OCI-LY7 (cell line): Measurements from ENCODE around the gene PLD1. TPM values are rescaled to one million over a fixed set of nuclear protein-coding genes. Genes with fewer than 3 reads are reported as not detected.

Experiments used
- BruUV-seq: library from RNA; stranded (reverse); fragments of 400-500 nt; replicated peaks from 2 replicates; lab custom pipeline; 2021; lab: Mats Ljungman, UMichigan
- CTCF ChIA-PET: fragments of 300-600 bp; sonication (Branson Sonifier 250); formaldehyde crosslinking; loops from one replicate; lab custom pipeline; 2022; ENCODE audit warnings: antibody characterized with exemption; ENCODE audit not compliant: unreplicated experiment; lab: Charles Lee
- POLR2A ChIA-PET: fragments of 300-600 bp; sonication (Branson Sonifier 250); formaldehyde crosslinking; loops from one replicate; lab custom pipeline; 2022; ENCODE audit warnings: antibody characterized with exemption; lab: Charles Lee
- DNase-seq: peaks from one replicate; pipeline ENCODE4 v3.0.0-alpha.2; 2015; ENCODE audit warnings: low spot score
- H2AFZ ChIP-seq: fragments of 200-600 bp; sonication (generic), shearing (Covaris generic); 2 replicates; pipeline ENCODE4 v1.6.1; 2014; ENCODE audit warnings: mild to moderate bottlenecking, antibody characterized with exemption, low read length, moderate library complexity
- H3K27ac ChIP-seq: fragments of 200-600 bp; sonication (generic); 2 replicates; pipeline ENCODE4 v1.5.1; 2014; ENCODE audit warnings: mixed run types, low read depth, mild to moderate bottlenecking, moderate library complexity, low read length, inconsistent platforms; ENCODE audit not compliant: poor library complexity, severe bottlenecking
- H3K36me3 ChIP-seq: fragments of 200-600 bp; sonication (generic); 2 replicates; pipeline ENCODE4 v1.6.1; 2014; ENCODE audit warnings: mild to moderate bottlenecking, antibody characterized with exemption, low read length, moderate library complexity, mixed read lengths; ENCODE audit not compliant: insufficient read depth
- H3K4me1 ChIP-seq: fragments of 200-600 bp; sonication (generic); 2 replicates; pipeline ENCODE4 v1.5.1; 2014; ENCODE audit warnings: mild to moderate bottlenecking, low read length; ENCODE audit not compliant: insufficient read depth, poor library complexity, severe bottlenecking
- H3K4me2 ChIP-seq: fragments of 200-600 bp; sonication (generic); 2 replicates; pipeline ENCODE4 v1.6.1; 2014; ENCODE audit warnings: mild to moderate bottlenecking, low read length
- H3K4me3 ChIP-seq: fragments of 200-600 bp; sonication (generic); 2 replicates; pipeline ENCODE4 v1.5.1; 2014; ENCODE audit warnings: mild to moderate bottlenecking, low read depth, low read length; ENCODE audit not compliant: poor library complexity, severe bottlenecking
- H3K79me2 ChIP-seq: fragments of 200-600 bp; sonication (generic); 2 replicates; pipeline ENCODE4 v1.6.1; 2016; ENCODE audit warnings: low read depth, mild to moderate bottlenecking, low read length, moderate library complexity, mixed read lengths; ENCODE audit not compliant: insufficient read depth
- H3K9me2 ChIP-seq: fragments of 200-600 bp; sonication (generic); 2 replicates; pipeline ENCODE4 v1.6.1; 2016; ENCODE audit warnings: mild to moderate bottlenecking, low read length, mixed read lengths; ENCODE audit not compliant: insufficient read depth
- H3K9me3 ChIP-seq: fragments of 200-600 bp; sonication (generic); 2 replicates; pipeline ENCODE4 v1.6.1; 2014; ENCODE audit warnings: mild to moderate bottlenecking, mixed run types, low read length, mixed read lengths
- H4K20me1 ChIP-seq: fragments of 200-600 bp; sonication (generic); 2 replicates; pipeline ENCODE4 v1.6.1; 2014; ENCODE audit warnings: mild to moderate bottlenecking, antibody characterized with exemption, low read length, moderate library complexity, mixed read lengths; ENCODE audit not compliant: insufficient read depth
- EZH2phosphoT487 ChIP-seq: fragments of 200-600 bp; sonication (generic); IDR thresholded peaks from 2 replicates; pipeline ENCODE4 v1.6.1; 2018; ENCODE audit warnings: low read depth, borderline replicate concordance, mild to moderate bottlenecking, mixed run types, antibody characterized with exemption, low read length, moderate library complexity, mixed read lengths
- intact Hi-C: fragments of 100-400 bp; cut with micrococcal nuclease; formaldehyde crosslinking; loops from one replicate; pipeline ENCODE4 v1.10.0; 2022; ENCODE audit not compliant: unreplicated experiment
- total RNA-seq, 2 experiments: library from RNA; depleted of rRNA in 1 of 2; stranded (reverse); fragments of >200 nt in 1 of 2; shearing (Covaris generic) in 1 of 2; gene quantifications; 2 replicates each; pipeline ENCODE4 v1.2.3, GENCODE V29; 2014 to 2022
- TF ChIP-seq, protein P1 (sequence below): fragments of 200-600 bp; sonication (generic); conservative IDR thresholded peaks from 2 replicates; pipeline ENCODE4 v1.5.1; 2014; ENCODE audit warnings: mild to moderate bottlenecking, antibody characterized with exemption, low read length, moderate library complexity, mixed read lengths

PLD1 gene
- total RNA-seq, 2 experiments from 2014 or later = not detected

DNA sequence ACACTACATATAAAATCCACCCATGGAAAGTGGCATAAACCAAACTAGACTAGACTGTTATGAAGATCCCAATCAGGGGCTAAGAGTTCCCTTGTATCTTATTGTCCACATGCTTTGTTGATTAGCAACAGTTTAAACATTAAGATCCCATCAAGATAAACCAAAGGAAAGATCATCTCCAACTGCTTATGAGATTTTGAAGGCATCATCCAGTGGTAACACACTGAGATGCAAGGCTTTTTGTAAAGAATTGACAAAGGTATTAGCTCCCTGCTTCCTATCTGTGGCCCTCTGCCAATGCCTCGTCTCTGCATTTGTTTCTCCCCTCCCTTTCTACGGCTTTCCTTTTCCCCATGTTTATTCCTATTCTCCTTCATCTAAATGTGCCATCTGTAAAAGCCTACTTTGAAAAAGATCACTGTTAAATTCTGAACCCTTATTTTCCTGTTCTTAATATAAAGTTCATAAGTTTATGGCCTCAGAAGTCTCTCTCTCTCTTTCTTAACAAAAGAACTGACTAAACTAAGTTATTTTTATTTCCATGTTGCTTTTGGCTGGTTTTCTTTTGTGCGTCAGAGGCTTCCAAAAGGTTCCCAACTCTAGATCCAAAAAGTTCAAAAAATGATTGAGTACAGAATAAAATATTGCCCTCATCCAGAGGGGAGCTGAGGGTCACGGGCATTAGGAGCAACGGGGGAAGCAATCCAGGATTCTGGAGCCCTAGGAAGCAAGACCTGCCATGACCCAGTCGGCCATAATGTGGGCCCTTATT, 5.5 kb downstream of the PLD1 start:
- DNase-seq = no peak
- intact Hi-C loops = no loop called here
- ChIA-PET CTCF (no interaction called here), POLR2A (interaction anchor here (0.8 kb wide), 1 partner anchor 24 kb away, joined by 3 read pairs; no protein-coding TSS in a partner anchor)
- Histone ChIP-seq H3K4me1 (no peaks in the 10 kb centered on the region), H4K20me1 (no peaks in the 10 kb centered on the region), H3K9me2 (no peaks in the 10 kb centered on the region), H3K9me3 (no peaks in the 10 kb centered on the region), H3K4me3 (no peak overlapping the region), H3K27ac (no peak overlapping the region), H3K79me2 (no peaks in the 10 kb centered on the region), H3K4me2 (no peak overlapping the region), H3K36me3 (no peaks in the 10 kb centered on the region), H2AFZ (no peak overlapping the region)
- TF ChIP-seq, protein P1, sequence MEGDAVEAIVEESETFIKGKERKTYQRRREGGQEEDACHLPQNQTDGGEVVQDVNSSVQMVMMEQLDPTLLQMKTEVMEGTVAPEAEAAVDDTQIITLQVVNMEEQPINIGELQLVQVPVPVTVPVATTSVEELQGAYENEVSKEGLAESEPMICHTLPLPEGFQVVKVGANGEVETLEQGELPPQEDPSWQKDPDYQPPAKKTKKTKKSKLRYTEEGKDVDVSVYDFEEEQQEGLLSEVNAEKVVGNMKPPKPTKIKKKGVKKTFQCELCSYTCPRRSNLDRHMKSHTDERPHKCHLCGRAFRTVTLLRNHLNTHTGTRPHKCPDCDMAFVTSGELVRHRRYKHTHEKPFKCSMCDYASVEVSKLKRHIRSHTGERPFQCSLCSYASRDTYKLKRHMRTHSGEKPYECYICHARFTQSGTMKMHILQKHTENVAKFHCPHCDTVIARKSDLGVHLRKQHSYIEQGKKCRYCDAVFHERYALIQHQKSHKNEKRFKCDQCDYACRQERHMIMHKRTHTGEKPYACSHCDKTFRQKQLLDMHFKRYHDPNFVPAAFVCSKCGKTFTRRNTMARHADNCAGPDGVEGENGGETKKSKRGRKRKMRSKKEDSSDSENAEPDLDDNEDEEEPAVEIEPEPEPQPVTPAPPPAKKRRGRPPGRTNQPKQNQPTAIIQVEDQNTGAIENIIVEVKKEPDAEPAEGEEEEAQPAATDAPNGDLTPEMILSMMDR = no peak
- no peak for TF ChIP-seq EZH2phosphoT487
- no TSS peak for BruUV-seq

DNA sequence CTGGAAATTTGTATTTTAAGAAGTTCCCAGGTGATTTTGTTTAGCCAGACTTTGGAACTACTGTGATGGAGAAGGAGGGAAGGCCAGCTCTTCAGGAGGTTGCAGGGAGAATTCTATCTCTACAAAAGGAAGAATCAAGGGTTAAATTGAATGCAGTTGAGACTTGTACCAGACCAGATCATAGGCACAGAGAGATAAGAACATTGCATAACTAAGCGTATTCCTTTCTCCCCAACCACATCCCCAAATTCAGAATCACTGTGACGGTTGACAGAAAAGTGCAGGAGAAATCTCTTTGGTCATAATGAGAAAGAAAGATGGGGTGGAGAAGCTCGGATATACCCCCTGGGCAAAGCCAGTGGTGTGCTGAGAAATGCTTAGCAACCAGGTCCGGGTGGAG, 7.2 kb downstream of the PLD1 start:
- H3K9me2 ChIP-seq = no peaks in the 10 kb centered on the region
- TF ChIP-seq EZH2phosphoT487 = no peak
- TF ChIP-seq, protein P1 = no peak
- intact Hi-C loops = no loop called here
- H2AFZ ChIP-seq = no peak overlapping the region
- no peaks in the 10 kb centered on the region for H3K36me3 ChIP-seq
- H3K79me2 ChIP-seq = no peaks in the 10 kb centered on the region
- ChIA-PET POLR2A (no interaction called here), CTCF (no interaction called here)
- H3K4me1 ChIP-seq = no peaks in the 10 kb centered on the region
- DNase-seq = no peak
- H3K4me2 ChIP-seq = no peak overlapping the region
- no peaks in the 10 kb centered on the region for H4K20me1 ChIP-seq
- H3K9me3 ChIP-seq = no peaks in the 10 kb centered on the region
- H3K4me3 ChIP-seq = no peak overlapping the region
- H3K27ac ChIP-seq = no peak overlapping the region
- BruUV-seq = no TSS peak

DNA sequence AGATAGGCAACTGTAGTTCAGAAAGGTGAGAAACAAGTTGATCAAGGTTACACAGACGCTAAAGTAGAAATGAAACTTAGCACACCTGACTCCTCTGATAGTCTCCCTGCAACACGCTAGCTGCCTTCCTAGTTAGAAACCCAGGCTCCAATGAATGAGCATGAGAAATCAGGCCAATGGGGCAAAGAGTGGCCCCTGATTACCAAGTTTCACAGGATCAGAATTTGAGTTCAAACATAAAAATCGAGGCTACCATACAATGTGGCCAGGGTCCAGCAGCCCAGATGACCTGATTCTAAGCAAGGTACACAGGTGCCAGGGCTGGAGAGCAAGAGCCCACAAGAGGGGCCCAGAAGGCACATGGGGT, 7.7 kb downstream of the PLD1 start:
- ChIA-PET CTCF (no interaction called here), POLR2A (no interaction called here)
- H4K20me1 ChIP-seq = no peaks in the 10 kb centered on the region
- no TSS peak for BruUV-seq
- intact Hi-C loops = no loop called here
- H3K79me2 ChIP-seq = no peaks in the 10 kb centered on the region
- H3K4me1 ChIP-seq = no peaks in the 10 kb centered on the region
- H3K9me2 ChIP-seq = no peaks in the 10 kb centered on the region
- no peak overlapping the region for H2AFZ ChIP-seq
- no peaks in the 10 kb centered on the region for H3K36me3 ChIP-seq
- H3K27ac ChIP-seq = no peak overlapping the region
- DNase-seq = no peak
- no peak overlapping the region for H3K4me2 ChIP-seq
- no peak for TF ChIP-seq EZH2phosphoT487
- TF ChIP-seq, protein P1 = no peak
- no peak overlapping the region for H3K4me3 ChIP-seq
- no peaks in the 10 kb centered on the region for H3K9me3 ChIP-seq
